ENCODE results near the gene ZNF558.

GRCh38 chr19:8831373-8831772 lies 731 bp downstream of the ZNF558 start:
- TF ChIP-seq POLR2A (IDR thresholded peaks at IDR 0.05; ENCODE audit: low read depth, low read length) = no peak
- no peak for TF ChIP-seq CTCF (IDR thresholded peaks at IDR 0.05; ENCODE audit: extremely low read depth in 1 of 2, insufficient read depth in 1 of 2, low read depth in 1 of 2, low read length in 2 of 2)
- TF ChIP-seq EZH2 (IDR thresholded peaks at IDR 0.05; ENCODE audit: borderline replicate concordance, low read depth, low read length, severe bottlenecking) = no peak
- TF ChIP-seq MAX (IDR thresholded peaks at IDR 0.05; ENCODE audit: insufficient read depth, insufficient read length) = no peak
- no peak for TF ChIP-seq JUN (IDR thresholded peaks at IDR 0.05; ENCODE audit: borderline replicate concordance, insufficient read depth, insufficient read length, low read depth)
